Measurements from ENCODE around the gene CDK5. TPM values are rescaled to one million over a fixed set of nuclear protein-coding genes. Genes with fewer than 3 reads are reported as not detected.

The CDK5 gene
- total and polyA plus RNA-seq, 2 of the 13 experiments (the other 11 are each of a cell fraction or from before 2014, with no cell fraction given): 16.4 to 21.3 TPM

DNA sequence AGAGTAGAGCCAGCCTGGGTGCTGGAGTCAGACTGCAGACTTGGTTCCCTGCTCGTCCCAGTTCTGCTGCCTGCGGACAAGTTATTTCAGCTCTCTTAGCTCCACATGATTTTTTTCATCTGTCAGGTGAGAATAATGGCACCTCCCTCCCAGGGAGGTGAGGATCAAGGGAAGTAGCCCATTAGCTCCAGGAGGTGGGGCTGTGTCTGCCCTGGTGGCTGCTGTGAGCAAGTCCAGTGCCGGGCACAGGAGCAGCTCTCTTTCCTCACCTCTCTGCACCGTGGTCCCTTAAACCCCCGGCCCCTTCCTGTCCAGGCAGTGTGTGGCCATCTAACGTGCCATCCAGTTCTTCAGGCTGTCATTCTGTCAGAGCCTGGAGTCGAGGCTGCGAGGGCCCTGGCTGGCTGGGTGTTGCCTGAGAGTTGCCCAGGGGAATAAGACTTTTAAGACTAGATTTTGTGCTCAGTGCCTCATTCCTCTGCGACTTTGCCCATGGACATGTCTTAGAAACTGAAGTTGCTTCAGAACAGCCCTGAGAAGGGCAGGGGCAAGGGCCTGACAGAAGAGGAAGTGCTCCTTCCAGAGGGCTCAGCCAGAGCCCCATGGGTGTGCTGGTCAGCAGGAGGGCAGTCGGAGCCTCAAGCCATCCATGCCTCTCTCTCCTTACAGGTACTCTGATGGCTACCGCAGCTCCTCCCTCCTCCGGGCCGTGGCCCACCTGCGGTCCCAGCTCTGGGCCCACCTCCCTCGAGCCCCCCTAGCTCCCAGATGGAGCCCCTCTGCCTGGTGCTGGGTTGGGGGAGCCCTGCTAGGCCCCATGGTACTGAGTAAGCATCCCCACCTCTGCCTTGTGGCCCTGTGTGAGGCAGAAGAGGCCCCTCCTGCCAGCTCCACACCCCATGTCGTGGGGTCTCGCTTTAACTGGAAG is 24.5 kb downstream of the CDK5 start:
- no peak for DNase-seq (ENCODE audit: low spot score)
- in situ Hi-C loops (cut with HindIII; ENCODE audit: extremely low pct_ligation_motif_present, low pct_unique_long_range_greater_than_20kb): no loop called here
- H3K36me3 ChIP-seq (replicated peaks in 1 of 2; ENCODE audit: control insufficient read depth in 1 of 2, insufficient read depth in 2 of 2, low read length in 2 of 2): no peaks in the 10 kb centered on the region

More for the DNA sequence above, 24.5 kb downstream of the CDK5 start:
- H2AFZ ChIP-seq (ENCODE audit: low read length): no peak overlapping the region
- no peaks in the 10 kb centered on the region for H3K79me2 ChIP-seq (ENCODE audit: insufficient read depth, low read length)
- TF ChIP-seq ZNF7 (CRISPR knock-in tag; IDR thresholded peaks at IDR 0.05) (no peak), STAG1 (CRISPR knock-in tag; IDR thresholded peaks at IDR 0.05) (peak; percentile 13; the same call in 1 of the 2 replicates)
- TF ChIP-seq, protein P1, sequence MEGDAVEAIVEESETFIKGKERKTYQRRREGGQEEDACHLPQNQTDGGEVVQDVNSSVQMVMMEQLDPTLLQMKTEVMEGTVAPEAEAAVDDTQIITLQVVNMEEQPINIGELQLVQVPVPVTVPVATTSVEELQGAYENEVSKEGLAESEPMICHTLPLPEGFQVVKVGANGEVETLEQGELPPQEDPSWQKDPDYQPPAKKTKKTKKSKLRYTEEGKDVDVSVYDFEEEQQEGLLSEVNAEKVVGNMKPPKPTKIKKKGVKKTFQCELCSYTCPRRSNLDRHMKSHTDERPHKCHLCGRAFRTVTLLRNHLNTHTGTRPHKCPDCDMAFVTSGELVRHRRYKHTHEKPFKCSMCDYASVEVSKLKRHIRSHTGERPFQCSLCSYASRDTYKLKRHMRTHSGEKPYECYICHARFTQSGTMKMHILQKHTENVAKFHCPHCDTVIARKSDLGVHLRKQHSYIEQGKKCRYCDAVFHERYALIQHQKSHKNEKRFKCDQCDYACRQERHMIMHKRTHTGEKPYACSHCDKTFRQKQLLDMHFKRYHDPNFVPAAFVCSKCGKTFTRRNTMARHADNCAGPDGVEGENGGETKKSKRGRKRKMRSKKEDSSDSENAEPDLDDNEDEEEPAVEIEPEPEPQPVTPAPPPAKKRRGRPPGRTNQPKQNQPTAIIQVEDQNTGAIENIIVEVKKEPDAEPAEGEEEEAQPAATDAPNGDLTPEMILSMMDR (CRISPR knock-in tag; IDR thresholded peaks at IDR 0.05): peak; percentile 23; the same call in 1 of the 2 replicates
- TF ChIP-seq, protein P2, sequence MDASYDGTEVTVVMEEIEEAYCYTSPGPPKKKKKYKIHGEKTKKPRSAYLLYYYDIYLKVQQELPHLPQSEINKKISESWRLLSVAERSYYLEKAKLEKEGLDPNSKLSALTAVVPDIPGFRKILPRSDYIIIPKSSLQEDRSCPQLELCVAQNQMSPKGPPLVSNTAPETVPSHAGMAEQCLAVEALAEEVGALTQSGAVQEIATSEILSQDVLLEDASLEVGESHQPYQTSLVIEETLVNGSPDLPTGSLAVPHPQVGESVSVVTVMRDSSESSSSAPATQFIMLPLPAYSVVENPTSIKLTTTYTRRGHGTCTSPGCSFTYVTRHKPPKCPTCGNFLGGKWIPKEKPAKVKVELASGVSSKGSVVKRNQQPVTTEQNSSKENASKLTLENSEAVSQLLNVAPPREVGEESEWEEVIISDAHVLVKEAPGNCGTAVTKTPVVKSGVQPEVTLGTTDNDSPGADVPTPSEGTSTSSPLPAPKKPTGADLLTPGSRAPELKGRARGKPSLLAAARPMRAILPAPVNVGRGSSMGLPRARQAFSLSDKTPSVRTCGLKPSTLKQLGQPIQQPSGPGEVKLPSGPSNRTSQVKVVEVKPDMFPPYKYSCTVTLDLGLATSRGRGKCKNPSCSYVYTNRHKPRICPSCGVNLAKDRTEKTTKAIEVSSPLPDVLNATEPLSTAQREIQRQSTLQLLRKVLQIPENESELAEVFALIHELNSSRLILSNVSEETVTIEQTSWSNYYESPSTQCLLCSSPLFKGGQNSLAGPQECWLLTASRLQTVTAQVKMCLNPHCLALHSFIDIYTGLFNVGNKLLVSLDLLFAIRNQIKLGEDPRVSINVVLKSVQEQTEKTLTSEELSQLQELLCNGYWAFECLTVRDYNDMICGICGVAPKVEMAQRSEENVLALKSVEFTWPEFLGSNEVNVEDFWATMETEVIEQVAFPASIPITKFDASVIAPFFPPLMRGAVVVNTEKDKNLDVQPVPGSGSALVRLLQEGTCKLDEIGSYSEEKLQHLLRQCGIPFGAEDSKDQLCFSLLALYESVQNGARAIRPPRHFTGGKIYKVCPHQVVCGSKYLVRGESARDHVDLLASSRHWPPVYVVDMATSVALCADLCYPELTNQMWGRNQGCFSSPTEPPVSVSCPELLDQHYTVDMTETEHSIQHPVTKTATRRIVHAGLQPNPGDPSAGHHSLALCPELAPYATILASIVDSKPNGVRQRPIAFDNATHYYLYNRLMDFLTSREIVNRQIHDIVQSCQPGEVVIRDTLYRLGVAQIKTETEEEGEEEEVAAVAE (CRISPR knock-in tag; IDR thresholded peaks at IDR 0.05; ENCODE audit: borderline replicate concordance): no peak
- ChIA-PET CTCF (ENCODE audit: low intra/inter-chr PET ratio, low total read pairs) (no interaction called here), POLR2A (no interaction called here)
- ATAC-seq (peak; percentile 7; the same call in 1 of the 3 replicates), FAIRE-seq (no peak)
- no peak overlapping the region for H3K9ac ChIP-seq (ENCODE audit: insufficient read depth, low read depth, low read length)
- no TSS peak for BruUV-seq (replicated peaks)
- intact Hi-C loops (cut with micrococcal nuclease; ENCODE audit: unreplicated experiment): no loop called here
- H3K4me3 ChIP-seq (replicated peaks in 1 of 3; ENCODE audit: insufficient read depth in 1 of 3, low read depth in 2 of 3, low read length in 3 of 3): no peak overlapping the region
- no peak overlapping the region for H3K27ac ChIP-seq (ENCODE audit: extremely low read length, insufficient read depth, low read length)
- H3K4me2 ChIP-seq (ENCODE audit: low read depth, low read length): no peak overlapping the region
- no peaks in the 10 kb centered on the region for H3K27me3 ChIP-seq (ENCODE audit: control insufficient read depth in 1 of 2, insufficient read depth in 2 of 2, low read length in 2 of 2)
- WGBS (ENCODE audit: low lambda C conversion rate): 79% methylated on average over 8 of the region's 17 CpGs
- no peaks in the 10 kb centered on the region for H3K9me3 ChIP-seq (ENCODE audit: low read length)
- H3K4me1 ChIP-seq (ENCODE audit: insufficient read depth, low read length): peaks cover 10% of the 10 kb centered on the region; the same call in 1 of the 2 replicates
- H4K20me1 ChIP-seq (ENCODE audit: insufficient read depth, low read length): no peaks in the 10 kb centered on the region

Data from HepG2 (cell line).